ENCODE measurements around the gene CDC37L1.
"Not testable (repeated sequence)": the region's sequence is repeated elsewhere in the genome, so short reads cannot be mapped to it uniquely, and the experiment has no call there.

Gene CDC37L1

GRCh38 chr9:4746278-4747030 is 67.1 kb downstream of the CDC37L1 start:
- no peak for FAIRE-seq
- no peak for DNase-seq (ENCODE audit: insufficient read length, low spot score)

GRCh38 chr9:4748612-4749011 is 69.2 kb downstream of the CDC37L1 start:
- no peak for FAIRE-seq
- no peak for DNase-seq (ENCODE audit: insufficient read length, low spot score)

- FAIRE-seq (no peak), DNase-seq (ENCODE audit: insufficient read length, low spot score) (peak; percentile 45)
These were observed 70.8 kb downstream of the CDC37L1 start for GRCh38 chr9:4750023-4750673.

- FAIRE-seq; DNase-seq (ENCODE audit: insufficient read length, low spot score): not testable (repeated sequence)
These were observed 75.2 kb downstream of the CDC37L1 start for GRCh38 chr9:4754530-4754929.

GRCh38 chr9:4755026-4755609 is 75.7 kb downstream of the CDC37L1 start:
- FAIRE-seq = peak; percentile 52
- DNase-seq (ENCODE audit: insufficient read length, low spot score) = no peak

- DNase-seq (ENCODE audit: insufficient read length, low spot score) (no peak), FAIRE-seq (no peak)
These were observed 77.1 kb downstream of the CDC37L1 start for GRCh38 chr9:4756420-4756819.

All from HTR-8/SVneo (cell line).